HG03565 (cell line): ENCODE data around the gene ADD3.

Experiments
- ATAC-seq: cut with Tn5 transposase; IDR thresholded peaks from one replicate; pipeline ENCODE4 v1.9.1; 2021; ENCODE audit warnings: mild to moderate bottlenecking, moderate library complexity; ENCODE audit not compliant: unreplicated experiment

ADD3 gene

GRCh38 chr10:110007701-110008517, at the start of gene ADD3:
Gene ADD3, plus strand, starts transcription at chr10:110007984. Its CDS starts 92,670 bp downstream, at chr10:110100654.
- peak; percentile 37 for ATAC-seq

- no peak for ATAC-seq
Observed at GRCh38 chr10:109958059-109958458, 49.7 kb upstream of the ADD3 start.

- no peak for ATAC-seq
Observed at GRCh38 chr10:109959259-109960145, 48.3 kb upstream of the ADD3 start.

GRCh38 chr10:109960682-109961081, 47.1 kb upstream of the ADD3 start:
- no peak for ATAC-seq

GRCh38 chr10:109961174-109962001, 46.4 kb upstream of the ADD3 start:
- no peak for ATAC-seq

GRCh38 chr10:109962247-109962646, 45.5 kb upstream of the ADD3 start:
- ATAC-seq, result no peak

- ATAC-seq, result no peak
Observed at GRCh38 chr10:109963439-109963838, 44.3 kb upstream of the ADD3 start.

- ATAC-seq, result no peak
Observed at GRCh38 chr10:109964318-109964717, 43.5 kb upstream of the ADD3 start.

- no peak for ATAC-seq
Observed at GRCh38 chr10:109966961-109967738, 40.6 kb upstream of the ADD3 start.

- no peak for ATAC-seq
Observed at GRCh38 chr10:109967739-109968088, 40.1 kb upstream of the ADD3 start.

GRCh38 chr10:109968953-109969759, 38.6 kb upstream of the ADD3 start:
- ATAC-seq, result no peak

- ATAC-seq, result no peak
Observed at GRCh38 chr10:109969760-109970346, 37.9 kb upstream of the ADD3 start.

- ATAC-seq, result no peak
Observed at GRCh38 chr10:109971634-109972033, 36.1 kb upstream of the ADD3 start.

GRCh38 chr10:109972372-109973001, 35.3 kb upstream of the ADD3 start:
- ATAC-seq, result no peak

- ATAC-seq, result no peak
Observed at GRCh38 chr10:109973326-109973829, 34.4 kb upstream of the ADD3 start.

- ATAC-seq, result no peak
Observed at GRCh38 chr10:109974504-109975191, 33.1 kb upstream of the ADD3 start.

GRCh38 chr10:109975244-109976190, 32.3 kb upstream of the ADD3 start:
- ATAC-seq, result no peak
